Endometrium (tissue), 2 donors: ENCODE results near the gene SLC35G1.

Experiments used
- FAIRE-seq: peaks from 2 replicates; lab custom pipeline; 2012; peaks lifted over from hg19 to GRCh38; lab: Jason Lieb, UNC
- donor health status: control.
- donor health status: control.

Gene SLC35G1

GRCh38 chr10:93876381-93876780, 17.4 kb upstream of the SLC35G1 start:
- FAIRE-seq, result no peak

GRCh38 chr10:93879273-93879672, 14.5 kb upstream of the SLC35G1 start:
- FAIRE-seq, result no peak

DNA sequence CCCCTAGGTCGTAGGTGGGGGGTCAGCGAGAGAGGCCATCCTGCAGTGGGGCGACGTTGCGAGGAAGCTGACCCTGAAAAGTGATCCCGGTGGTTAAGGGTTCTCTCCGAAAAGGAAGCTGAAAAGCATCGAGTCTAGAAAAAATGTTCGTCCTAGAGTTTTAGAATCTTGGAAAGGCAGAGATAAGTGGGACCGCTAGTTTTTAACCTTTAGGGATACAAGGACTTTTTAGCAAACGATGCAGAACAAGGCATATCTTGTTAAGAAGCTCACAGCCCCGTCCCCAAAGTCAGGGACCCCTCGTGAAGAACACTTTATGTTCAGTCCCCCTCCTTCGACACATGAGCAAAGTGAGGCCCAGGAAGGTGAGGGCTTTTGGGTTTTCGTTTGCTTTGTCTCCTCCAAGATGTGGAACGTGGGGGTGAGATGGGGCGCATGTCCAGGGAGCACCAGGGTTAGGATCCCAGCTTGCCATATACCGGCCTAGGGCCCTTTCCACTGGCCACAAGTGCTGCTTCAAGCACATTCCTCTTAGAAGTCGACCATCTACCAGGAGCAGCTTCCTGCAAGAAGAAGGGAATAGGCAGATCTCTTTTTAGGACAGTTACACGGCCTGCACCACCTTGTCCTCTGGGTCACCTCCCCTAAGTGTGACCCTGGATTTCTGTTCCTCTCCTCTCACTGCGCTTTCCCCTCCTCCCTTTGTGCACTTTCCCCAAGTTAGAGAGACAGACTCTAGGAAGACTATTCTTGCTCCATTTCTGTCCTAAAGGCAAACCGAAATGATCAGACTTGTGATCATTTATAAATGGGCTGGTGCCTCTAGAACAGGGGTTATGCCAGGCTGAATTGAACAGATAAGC, 969 bp downstream of the SLC35G1 start:
- FAIRE-seq, result no peak

- FAIRE-seq, result no peak
Observed at GRCh38 chr10:93897070-93897780, 3.4 kb downstream of the SLC35G1 start.

DNA sequence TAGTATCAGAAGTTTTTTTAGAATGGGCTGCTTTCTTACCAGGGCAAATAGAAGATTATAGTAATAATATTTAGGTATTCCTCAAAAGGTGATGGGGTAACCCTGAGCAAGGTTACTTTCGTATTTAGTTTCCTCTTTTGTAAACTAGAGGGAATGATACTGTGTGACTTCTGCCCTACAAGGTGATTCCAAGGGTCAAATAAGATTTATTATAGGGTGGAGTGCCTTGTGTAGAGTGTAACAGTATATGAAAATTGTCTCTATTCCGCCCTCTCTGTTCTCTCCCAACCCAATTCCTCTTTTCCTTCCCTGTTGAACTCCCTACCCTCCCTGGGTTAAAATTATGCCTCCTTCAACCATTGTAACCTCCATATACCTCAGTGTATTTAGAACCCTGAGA, 5.3 kb downstream of the SLC35G1 start:
- no peak for FAIRE-seq

GRCh38 chr10:93903051-93903450, 9.3 kb downstream of the SLC35G1 start:
- FAIRE-seq, result no peak

- no peak for FAIRE-seq
Observed at GRCh38 chr10:93904901-93905300, 11.1 kb downstream of the SLC35G1 start.

DNA sequence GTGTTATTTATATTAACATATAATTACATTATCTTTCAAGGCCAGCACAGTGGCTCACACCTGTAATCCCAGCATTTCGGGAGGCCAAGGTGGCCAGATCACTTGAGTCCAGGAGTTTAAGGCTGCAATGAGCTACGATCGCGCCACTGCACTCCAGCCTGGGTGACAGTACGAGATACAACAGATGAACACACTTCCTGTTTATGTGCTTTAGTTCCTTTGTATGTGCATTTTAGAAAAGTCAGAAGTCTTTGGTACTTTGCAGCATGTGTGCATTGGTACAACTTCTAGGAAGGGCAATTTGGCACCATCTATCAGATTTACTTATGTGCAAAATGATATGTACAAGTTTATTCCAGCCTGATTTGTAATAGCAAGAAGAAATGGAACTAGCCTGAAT, 13.3 kb downstream of the SLC35G1 start:
- FAIRE-seq, result no peak

GRCh38 chr10:93911866-93912265, 18.1 kb downstream of the SLC35G1 start:
- FAIRE-seq, result no peak

DNA sequence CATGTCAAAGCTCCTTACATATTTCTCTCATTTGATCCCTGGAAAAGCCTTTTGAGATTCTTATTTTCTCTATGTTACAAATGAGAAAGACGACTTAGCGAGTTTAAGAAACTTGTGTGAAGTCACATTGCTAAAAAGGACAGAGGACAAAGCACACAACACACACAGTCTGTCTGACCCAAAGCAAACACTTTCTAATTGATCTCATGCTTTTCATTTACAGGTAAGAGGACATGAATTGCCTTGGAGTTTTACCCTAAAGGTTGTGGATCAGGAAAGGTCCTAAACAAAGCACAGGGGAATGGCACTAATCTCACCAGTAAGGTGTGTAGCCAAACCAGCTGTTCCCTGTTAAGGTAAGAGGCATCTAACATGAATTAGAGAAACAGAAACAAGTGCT, 18.7 kb downstream of the SLC35G1 start:
- FAIRE-seq, result no peak

DNA sequence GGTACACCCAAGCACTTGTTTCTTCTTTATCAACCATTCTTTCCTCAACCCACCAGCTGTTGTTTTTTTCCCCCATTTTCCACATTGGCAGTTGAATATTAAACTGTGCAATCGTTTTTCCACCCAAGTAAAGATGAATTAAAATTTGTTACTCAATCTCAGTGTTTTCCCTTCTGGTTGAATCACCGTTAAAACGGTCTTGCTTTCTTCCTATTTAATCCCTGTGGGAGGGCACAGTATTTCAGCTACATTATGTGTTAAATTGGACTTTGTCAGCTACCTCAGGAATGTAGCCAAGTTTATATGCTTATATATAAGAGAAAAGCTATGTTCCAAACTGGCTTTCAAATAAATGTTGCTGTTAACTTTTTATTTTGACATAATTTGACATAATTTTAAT, 19.9 kb downstream of the SLC35G1 start:
- no peak for FAIRE-seq

- no peak for FAIRE-seq
Observed at GRCh38 chr10:93915598-93915997, 21.8 kb downstream of the SLC35G1 start.

- peak; percentile 70 for FAIRE-seq
Observed at GRCh38 chr10:93916257-93917063, 22.7 kb downstream of the SLC35G1 start.

DNA sequence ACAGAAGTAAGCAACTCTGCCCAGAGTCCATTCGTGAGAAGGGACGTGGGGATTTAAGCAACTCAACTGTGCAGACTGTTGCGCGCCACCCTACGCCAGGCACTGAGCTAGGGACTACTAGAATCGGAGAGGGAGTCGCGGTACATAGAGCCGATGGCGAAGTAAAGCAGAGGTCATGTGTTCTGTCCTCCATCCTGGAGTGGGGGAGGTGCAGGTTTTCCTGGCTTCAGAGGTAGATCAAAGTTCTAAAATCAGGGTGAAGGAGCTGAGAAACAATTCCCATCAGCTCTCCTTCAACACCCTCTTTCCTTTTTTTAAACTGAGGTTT, 23.2 kb downstream of the SLC35G1 start:
- FAIRE-seq, result no peak

DNA sequence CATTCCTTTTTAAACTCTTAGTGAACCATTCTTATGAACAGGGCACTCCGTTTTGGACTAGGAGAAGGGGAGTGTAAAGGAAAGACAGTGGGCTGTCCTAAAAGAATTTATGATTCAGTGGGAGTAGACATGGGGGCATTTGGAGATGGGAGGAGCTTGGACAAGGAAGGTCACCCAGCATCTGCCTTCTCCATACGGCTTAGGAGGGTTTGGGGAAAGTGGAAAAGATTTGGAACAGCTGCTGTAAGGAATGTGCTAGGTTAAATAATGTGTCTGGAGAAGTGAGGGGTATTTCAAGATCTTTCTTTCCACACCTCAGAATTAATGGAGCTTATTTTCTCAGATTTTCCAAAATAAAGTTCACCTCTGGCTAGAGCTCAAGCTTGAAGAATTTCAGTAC, 24.0 kb downstream of the SLC35G1 start:
- FAIRE-seq, result no peak

GRCh38 chr10:93921338-93921737, 27.6 kb downstream of the SLC35G1 start:
- FAIRE-seq, result no peak

GRCh38 chr10:93926613-93927012, 32.8 kb downstream of the SLC35G1 start:
- FAIRE-seq, result no peak

- FAIRE-seq, result no peak
Observed at GRCh38 chr10:93938140-93938539, 44.4 kb downstream of the SLC35G1 start.

- FAIRE-seq, result no peak
Observed at GRCh38 chr10:93940881-93941280, 47.1 kb downstream of the SLC35G1 start.

DNA sequence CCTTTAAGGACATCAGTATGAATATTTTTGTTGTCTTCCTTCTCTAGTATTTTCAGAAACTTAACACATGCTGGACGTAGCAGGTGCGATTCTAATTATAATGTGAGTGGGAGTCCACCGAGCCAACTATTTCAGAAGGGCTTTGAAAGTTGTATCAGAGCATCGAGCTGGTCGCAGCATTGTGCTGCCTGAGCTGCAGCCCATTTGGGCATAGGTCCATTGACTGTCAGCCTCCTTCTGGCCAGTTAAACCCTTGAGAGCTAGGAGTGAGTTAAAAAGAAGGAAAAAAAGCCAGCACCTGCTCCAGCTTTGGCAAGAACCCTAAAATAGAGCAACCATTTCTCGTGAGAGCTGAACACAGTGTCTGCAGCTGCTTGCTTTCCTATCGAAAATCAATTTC, 47.8 kb downstream of the SLC35G1 start:
- FAIRE-seq, result no peak

DNA sequence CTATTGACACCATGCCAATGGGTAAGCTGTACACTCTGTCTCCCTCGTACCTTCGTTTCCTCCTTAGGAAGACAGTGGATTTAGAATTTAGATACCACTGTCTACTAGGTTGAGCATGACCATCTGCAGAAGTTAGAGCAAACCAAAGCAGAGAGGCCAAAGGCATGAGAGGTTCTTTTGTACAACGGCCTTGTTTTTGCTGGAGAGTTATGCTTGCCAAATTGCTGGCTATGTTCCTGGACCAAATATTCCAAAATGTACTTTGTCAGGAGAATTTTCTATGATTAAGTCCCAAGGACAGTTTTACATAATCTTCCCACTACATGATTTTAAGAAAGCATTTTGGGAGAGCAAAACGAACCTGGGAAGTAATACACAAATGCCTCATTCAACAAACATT, 52.0 kb downstream of the SLC35G1 start:
- no peak for FAIRE-seq

DNA sequence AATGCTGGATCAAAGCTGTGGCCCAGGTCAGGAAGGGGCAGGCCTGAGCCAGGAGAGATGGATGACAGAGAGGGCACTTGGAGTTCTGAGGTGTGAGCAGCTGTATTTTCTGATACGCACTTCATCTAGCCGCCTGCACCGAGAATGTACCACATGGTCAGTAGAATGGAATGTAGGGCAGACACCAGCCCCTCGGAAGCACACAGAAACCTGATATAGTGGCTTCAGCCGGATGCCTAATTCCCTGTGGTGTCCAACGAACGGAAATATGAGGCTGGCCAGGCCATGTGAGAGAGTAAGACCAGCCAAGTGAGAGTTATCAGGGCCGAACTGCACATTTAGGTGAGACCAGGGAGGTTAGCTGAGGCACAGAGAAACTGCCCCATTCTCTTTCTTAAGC, 53.3 kb downstream of the SLC35G1 start:
- FAIRE-seq, result no peak

- FAIRE-seq, result no peak
Observed at GRCh38 chr10:93947524-93947923, 53.7 kb downstream of the SLC35G1 start.
